ENCODE data around the gene MED9.

GRCh38 chr17:17472333-17472920 lies 4.4 kb upstream of the MED9 start:
- TF ChIP-seq CTCF (IDR thresholded peaks at IDR 0.05) (no peak), POLR2A (IDR thresholded peaks at IDR 0.05) (no peak)
